Embryonic facial prominence (tissue), 1 donor: ENCODE results near the gene P2RY1.
A peak's percentile ranks its signal among the peaks of the same experiment; 100 is the strongest.

Experiments
- DNase-seq: peaks from one replicate; pipeline ENCODE4 v3.0.0-alpha.2; 2016; ENCODE audit errors: extremely low spot score

P2RY1 gene, protein sequence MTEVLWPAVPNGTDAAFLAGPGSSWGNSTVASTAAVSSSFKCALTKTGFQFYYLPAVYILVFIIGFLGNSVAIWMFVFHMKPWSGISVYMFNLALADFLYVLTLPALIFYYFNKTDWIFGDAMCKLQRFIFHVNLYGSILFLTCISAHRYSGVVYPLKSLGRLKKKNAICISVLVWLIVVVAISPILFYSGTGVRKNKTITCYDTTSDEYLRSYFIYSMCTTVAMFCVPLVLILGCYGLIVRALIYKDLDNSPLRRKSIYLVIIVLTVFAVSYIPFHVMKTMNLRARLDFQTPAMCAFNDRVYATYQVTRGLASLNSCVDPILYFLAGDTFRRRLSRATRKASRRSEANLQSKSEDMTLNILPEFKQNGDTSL

DNA sequence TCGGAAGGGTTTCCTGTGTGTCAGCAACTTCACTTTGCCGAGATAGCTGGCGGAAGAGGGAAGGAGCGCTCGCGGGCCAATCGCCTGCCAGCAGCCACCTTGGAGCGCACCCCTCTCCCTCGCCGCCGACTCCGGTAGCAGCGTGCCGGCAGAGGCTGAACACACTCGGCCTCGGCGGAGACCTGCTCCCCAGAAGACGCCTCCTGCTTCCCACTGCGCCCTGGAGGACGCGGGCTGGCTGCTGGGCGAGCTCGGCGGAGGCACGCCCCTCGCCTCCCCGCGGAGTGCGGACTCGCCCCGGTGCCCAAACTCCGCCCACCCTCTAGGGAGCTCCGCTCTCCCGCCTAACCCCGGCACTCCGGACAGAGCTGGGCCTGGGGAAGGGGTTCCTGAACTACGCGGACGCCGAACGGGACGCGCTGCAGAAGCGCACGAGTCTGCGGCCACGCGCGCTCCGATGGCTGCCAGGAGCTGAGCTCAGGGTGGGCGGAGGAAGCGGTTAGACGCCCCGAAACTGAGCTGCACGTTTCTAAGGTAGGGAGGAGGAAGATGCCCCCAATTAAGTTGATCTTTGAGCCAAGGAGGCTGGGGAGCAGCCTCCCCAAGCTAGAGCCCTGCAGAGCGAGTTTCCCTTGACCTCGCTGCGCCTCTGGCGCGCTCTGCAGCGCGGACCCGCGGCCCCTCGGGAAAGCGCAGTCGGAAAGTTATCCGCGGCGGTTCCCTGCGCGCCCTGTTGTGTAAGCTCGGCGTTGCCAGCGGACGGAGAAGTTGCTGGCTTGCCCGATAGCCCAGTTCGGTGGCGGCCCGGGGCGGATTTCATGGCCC, at the start of gene P2RY1:
Gene P2RY1, plus strand, starts transcription at position 356 of the 825 bp plus-strand sequence. CDS start 652 bp downstream, outside the sequence.
- DNase-seq: peak; percentile 17

DNA sequence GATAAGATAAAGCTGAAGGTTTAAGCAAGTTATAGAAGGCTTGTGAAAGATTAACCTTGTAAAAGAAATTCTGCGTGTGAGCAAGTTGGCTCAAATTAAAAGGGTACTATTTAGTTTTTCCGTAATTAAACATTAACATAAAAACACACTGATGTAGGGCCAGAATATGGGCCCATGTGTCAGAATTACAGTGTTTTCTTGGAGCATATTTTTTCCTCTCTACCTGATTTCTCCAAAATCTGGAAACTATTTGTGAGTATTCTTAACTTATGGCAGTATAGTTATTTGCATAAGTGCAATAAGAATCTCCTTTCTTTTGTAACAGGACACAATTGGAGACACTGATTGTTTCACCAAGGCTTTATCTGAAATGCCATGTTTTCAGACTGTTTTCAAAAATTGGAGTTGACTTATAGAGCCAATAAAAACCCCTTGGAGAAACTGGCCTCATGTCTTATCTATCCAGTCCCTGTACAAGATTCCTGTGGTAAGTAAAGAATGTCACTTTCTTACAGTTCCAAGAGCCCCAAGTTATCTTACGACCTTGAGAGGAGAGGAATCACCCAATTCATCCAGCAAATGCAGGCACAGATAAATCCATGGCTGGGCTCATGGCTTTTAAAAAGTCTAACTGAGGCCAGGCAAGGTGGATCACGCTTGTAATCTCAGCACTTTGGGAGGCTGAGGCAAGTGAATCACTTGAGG, 47.8 kb upstream of the P2RY1 start:
- DNase-seq: no peak

DNA sequence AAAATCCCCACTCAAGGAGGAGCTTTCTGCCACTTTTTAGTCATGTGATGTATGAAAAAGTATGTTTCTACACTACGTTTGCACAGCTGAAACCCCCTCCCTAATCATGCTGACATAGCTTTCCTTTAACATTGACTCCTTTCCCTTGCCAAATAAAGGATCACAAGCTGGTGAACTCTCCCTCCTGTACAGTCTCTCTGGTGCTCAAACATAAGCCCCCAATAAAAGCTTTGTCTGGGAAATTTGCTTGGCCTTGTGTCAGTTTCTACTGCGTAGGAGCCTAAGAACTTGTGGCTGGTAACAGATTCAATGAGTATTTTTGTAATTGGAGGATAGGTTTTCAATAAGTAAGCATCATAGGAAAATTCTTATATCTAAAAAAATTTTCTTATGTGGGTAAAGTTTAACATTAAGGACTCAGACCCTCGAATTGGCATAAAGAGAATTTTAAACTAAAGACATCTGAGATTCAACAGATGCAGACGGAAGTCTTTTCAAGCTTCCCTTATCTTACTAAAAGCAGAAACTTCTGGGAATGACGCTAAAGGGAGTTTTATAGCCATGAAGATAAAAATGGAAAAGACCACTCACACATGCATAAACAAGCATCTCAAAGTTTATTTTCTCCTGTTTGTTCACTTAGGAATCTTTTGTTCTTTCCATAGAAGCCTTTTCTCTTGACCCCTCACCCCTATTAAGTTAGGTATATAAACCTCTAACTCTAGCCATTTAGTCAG, 44.1 kb upstream of the P2RY1 start:
- DNase-seq: no peak

DNA sequence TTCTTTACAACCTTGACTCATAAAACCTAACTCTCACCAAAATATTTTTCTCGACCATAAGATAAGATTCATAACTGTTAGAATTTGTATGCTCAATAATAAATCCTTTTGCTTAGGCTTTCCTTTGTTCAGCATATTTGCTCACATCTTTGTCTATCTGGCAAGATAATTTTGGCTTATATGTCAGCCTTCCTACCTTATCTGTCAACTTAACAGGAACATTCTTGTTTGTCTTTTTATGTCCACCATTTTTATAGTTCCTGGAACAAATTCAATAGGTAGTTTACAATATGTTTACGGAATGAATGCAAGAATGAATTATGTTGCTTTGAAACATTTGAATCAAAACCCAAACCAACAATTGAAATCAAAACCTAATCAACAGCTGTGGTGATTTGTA, 41.0 kb upstream of the P2RY1 start:
- DNase-seq: no peak

DNA sequence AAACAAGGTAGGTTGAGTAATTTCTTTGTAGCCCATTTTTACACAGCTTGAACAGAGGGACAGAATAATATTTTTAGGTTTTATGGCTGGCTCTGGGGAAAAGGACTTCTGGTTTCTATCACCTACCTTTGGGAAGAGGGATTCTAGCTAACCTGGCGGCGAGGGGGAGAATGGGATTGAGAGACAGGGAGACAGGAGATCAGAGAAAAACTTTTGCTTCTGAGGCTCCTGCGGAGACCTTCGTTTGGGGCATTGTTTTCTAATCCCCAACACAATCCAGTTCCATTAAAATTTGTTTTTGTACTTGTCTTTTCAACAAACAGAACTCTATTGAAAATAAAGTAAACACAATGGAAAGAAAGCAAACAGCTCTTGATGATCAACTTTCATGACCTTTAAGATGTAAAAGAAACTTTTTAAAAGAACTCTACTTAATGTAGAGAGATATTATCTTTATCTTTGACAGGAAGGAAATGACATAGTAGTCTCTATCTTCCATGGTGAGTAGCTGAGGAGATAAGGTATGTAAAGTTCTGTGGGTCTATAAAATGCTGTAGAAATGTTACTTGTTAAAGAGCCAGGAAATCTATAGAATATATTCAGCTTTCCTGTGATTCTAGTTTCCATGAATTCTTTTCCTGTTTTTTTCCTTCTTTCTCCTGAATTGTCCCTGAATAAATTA, 37.0 kb upstream of the P2RY1 start:
- no peak for DNase-seq

DNA sequence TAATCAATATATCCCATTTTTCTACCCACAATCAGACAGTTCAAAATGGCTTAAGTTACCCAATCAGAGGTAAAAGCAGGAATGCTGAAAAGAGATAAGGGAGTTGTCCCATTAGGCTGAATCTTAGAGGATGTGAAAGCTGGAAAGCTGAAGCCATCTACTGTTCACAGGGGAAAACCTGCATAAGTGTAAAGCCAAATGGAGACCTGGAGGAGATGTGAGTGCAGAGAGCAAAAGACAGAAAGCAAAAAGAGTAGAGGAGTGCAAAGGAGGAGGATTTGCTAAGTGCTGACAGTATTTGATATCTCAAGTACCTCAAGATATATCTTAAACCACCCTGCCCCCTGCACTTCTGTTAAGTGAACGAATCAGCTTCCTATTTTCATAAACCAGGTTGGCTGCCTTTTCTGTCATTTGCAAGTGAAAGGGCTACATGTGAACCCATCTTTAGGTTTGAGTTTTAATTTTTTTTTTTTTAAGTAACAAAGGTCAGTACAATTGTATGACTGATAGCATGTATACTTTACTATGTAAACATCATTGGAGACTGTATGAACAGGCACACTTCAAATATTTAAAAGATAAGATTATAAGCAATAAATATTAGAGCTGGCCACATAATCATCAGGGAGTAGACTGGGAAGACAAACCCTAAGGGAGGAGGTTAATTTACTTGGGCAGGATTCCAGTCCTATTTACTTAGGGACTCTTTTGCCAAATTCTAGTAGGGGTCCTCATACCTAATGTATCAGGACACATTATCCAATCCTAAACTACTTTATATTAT, 22.8 kb upstream of the P2RY1 start:
- DNase-seq: no peak

DNA sequence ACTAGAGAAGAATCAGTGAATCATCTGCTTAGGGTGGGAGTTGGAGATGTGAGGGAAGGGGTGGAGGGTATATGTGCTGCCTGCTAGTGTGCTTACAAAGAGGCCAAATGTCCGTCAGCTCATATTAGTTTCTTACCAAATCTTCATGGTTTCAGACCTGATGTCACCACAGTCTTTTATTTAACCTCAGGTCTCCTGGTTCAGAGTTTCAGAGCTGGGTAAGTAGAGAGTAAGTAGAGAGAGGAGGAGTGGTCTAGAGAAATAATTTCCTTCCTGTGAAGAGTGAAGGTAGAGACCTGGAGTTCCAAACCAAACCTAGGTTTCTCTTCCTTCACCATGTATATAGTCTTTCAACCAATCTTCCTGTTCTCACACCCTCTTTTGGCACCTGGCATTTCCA, 17.5 kb upstream of the P2RY1 start:
- DNase-seq: no peak

DNA sequence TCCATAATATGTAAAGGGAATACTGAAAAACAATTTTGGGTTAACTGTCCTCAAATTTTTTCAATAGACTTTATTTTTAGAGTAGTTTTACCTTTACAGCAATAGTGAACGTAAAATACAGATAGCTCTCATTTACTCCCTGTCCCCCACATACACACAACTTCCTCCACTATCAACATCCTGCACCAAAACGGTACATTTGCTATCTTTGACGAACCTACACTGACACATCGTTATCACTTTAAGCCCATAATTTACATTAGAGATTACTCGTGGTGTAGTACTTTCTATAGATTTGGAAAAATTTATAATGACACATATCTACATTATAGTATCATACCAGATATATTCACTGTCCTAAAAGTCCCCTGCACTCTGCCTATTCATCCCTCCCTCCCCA, 16.9 kb upstream of the P2RY1 start:
- no peak for DNase-seq

DNA sequence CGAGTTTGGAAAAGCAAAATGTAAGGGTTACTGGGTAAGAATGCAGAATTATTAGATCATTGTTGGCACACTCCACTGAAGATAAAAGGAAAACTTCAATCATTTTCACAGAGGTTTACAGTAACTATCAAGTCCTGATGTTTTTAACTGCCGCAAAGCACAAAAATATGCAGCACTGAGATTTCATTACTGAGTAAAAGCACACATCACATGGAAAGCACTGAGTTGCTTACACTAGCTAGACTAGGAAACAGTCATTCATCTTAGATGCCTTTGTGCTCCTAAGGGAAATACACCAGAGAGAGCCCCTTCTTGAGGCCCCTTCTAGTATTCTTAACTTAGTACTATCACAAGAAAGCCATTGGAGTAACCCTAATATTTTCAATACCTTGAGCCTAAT, 11.8 kb upstream of the P2RY1 start:
- no peak for DNase-seq

DNA sequence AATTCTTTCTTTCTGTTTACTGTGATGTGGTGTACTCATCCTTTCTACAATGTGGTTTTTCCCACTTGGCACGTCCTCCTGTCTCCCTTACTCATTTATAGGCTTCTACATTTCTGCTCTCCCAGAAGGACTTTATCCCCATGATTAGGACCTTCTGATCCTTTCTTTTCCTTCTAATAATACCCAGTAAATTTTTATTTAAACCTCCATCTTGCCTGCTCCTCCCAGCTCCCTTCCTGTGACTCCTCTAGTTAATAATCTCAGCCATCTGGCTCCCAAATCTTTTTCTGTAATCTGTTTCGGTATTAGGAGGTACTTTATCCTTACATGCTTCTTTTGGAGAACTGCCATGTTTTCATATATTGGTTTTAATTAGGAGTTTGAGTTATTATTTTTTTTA, 11.2 kb upstream of the P2RY1 start:
- DNase-seq: no peak

DNA sequence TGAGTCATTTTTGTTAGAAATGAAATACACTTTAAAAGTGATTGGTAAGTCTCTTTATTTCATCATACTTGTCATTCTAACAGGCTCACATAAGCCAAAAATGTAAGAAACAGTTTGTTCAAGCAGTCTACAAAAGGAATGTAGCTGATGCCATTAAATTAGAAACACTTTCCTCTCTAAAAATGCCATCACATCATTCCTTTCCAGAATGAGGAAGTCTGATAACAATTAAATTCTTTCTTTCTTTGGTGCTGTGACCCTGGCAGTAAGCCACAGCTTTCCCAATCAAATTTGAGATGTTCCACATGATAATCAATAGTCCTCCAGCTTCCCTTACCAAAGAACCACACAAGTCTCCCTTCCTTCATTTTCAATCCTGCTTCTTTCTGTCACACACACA, 9.4 kb upstream of the P2RY1 start:
- no peak for DNase-seq

DNA sequence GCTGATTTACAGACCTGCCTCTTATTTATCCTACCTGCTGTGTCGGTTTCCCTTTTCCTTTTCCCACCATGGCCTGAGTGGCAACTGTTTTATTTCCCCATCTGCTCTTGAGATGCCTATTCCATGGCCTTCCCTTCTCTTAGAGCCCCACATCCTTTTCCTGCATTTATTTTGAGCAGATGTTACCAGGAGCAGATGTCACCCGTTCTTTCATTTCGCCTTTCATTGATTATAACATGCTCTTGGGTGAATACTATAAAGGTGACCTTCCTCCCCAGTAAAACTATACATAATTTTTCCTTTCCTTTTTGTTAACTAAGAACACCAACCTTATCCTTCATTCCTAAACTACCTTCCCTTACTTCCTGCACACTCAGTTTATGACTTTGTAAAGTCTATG, 8.5 kb upstream of the P2RY1 start:
- DNase-seq: no peak

DNA sequence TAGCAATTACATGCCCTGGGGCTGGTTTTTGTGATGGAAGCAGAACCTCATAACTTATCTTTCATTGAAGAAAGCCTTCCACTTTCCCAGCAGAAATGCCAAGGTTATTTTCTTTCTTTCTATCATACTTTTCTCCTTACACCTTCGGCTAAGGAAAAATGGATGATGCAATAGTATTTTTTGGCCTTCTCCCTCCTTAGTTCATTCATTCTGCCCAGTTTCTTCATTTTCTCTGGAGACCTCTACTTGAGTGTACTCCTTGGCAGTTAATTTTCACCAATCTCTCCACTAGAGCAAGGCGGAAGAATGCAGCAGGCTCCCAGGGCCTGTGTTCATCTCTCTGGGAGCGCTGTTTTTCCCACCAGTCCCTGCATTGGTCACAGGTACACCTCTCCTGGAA, 7.6 kb upstream of the P2RY1 start:
- DNase-seq: no peak

DNA sequence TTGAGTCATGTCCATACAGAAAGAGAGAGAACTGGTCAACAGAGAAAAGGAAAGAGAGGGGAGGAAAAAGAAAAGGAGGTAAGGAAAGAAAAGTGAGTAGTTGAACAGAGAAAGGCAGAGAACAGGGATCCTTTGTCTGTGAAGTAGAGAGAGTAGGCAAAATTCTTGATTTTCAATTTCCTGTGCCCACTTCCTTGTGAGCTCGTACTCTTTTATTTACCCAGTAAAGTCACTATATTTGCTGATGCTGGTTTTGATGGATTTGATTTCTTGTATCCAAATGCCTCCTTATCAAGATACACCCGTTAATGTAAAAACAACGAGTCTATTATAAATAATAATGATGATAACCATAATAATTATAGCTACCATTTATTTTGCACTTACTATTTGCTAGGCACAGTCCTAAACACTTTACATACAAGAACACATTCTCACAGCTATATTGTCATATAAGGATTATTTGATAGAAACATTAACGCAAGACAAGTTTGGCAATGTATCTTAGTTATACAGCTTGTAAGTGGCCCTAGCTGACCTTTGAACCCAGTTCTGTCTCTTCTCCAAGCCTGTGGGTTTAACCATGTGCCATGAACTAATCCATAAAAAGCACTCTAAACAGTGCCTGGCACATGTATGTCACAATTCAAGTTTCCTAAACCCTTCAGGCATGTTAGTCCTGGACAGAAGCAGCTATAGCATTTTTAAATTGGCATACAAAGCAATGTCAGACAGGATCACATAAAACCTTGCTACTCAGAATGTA, 6.7 kb upstream of the P2RY1 start:
- DNase-seq: no peak

DNA sequence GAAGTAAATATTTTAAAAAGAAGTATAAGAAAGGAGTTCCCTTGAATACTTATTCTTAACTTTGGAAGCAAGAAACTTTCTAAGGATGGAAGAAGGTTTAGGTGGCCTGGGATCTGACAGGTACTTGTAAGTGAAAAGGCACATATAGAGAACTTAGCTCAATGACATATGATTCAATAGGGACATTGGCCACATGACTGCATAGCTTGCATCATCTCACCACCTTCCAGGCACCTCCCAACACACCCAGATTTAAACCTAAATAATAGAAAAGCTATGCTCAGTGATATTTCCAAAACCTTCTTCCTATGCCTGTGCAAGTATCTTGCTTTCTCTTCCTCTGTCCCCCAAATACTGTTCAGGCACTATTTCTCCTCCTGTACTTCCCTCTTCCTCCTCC, 4.7 kb upstream of the P2RY1 start:
- no peak for DNase-seq

DNA sequence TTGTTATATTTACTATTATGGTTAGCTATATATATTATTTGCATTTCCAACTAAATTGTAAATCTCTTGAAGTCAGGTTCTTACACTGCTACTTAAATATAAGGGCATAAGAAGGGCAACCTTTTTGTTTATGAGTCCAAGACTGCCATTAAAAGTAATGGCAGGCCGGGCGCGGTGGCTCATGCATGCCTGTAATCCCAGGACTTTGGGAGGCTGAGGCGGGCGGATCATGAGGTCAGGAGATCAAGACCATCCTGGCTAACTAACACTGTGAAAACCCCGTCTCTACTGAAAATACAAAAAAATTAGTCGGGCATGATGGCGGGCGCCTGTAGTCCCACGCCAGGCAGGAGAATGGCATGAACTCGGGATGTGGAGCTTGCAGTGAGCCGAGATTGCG, 2.9 kb upstream of the P2RY1 start:
- no peak for DNase-seq

DNA sequence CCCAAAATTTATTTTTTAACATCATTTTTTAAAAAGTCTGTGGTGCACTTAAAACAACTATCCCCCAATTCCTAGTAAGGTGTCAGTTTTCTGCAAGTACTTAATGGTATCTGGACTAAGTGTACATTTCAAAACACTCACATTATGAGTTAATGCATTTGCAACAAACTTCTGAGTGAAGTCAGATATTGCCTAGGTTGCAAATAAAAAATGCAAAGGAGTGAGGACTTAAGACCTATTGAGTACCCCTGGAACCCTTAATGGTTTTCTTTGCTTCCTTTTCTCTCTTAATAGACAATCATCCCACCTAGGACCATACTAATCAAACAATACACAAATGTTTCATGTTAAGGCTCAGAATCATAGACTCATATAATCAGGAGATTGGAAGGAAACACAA, 1.8 kb upstream of the P2RY1 start:
- DNase-seq: no peak

DNA sequence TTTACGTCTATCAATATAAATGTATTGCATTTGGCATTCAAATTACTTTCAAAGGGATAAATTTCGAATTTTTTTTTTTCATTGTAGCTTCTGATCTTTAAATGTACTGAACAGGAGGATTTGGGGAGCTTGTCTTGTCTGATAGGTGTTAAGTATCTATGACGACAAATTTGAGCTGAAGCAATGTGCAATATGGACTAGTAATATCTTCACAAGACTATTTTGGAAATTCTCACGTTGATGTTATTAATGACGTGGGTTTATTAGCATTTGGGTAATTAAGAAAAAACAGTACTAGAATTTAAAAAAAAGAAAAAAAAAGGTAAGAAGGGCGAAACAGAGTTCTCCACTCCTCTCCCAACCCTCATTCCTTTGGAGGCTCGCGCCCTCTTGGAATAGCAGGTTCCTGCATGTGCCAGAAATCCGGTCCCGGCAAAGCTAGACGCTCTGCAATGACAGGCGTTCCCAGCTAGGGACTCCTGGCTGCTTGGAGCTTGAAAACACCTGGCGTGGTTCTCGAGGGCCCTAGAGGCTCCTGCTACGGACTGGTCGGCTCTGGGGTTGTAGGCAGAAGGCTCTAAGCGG, 648 bp upstream of the P2RY1 start:
- no peak for DNase-seq

DNA sequence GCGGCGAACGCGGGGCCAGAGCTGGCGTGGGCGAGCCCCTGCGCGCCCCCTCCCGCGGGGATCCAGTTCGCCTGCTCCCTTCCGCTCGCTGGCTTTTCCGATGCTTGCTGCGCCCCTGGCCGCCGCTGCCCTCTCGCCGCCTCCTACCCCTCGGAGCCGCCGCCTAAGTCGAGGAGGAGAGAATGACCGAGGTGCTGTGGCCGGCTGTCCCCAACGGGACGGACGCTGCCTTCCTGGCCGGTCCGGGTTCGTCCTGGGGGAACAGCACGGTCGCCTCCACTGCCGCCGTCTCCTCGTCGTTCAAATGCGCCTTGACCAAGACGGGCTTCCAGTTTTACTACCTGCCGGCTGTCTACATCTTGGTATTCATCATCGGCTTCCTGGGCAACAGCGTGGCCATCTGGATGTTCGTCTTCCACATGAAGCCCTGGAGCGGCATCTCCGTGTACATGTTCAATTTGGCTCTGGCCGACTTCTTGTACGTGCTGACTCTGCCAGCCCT, 721 bp downstream of the P2RY1 start:
- DNase-seq: no peak
